Stimulated activated CD8-positive, alpha-beta memory T cell treated with anti-CD3 and anti-CD28 coated beads, Interleukin-4, amount 100 ng/mL, for 4 hours (primary cell): ENCODE results near the gene TRAPPC11.

ENCODE experiments used
- DNase-seq, 2 donors: peaks; one replicate each; pipeline ENCODE4 v3.0.0-alpha.2; 2020; ENCODE audit warnings: low read depth in 2 of 2, low spot score in 1 of 2

The TRAPPC11 gene

GRCh38 chr4:183758061-183758757 is 99.1 kb downstream of the TRAPPC11 start:
- DNase-seq = no peak

DNA sequence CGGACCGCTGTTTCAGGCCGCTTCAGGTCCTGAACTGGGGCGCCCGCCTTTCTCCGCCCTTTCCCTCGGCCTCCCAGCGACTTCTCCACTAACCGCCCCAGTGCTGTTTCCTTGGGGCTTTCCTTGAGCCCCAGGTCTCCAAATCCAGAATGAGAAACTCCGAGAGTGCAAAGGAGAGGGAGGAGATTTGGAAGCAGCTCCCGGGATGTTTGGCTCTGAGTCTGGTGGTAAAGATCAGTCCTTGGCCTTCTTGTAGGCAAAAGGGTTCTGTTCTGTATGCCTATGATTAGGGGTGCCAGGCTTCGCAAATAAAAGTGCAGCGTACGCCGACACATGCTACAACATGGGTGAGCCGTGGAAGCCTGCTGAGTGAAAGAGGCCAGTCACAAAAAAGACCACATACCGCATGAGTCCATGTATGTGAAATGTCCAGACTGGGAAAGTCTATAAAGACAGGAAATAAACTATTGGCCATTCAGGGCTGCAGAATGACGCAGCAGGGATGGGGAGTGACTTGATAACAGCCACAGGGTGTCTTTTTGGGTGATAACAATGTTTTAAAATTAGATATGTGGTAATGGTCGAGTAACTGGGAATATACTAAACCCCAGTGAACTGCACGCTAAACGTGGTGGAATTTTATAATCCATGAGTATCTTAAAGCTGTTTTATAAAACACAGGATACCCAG is 99.8 kb downstream of the TRAPPC11 start:
- DNase-seq = no peak

- no peak for DNase-seq
Observed at GRCh38 chr4:183760326-183760725, 101.2 kb downstream of the TRAPPC11 start.
